HepG2 (cell line): ENCODE measurements around the gene IL1A. TPM values are rescaled to one million over a fixed set of nuclear protein-coding genes. Genes with fewer than 3 reads are reported as not detected.

ENCODE experiments used
- ATAC-seq: fragments of 200-7000 bp; cut with Tn5 transposase; 3 replicates; pipeline ENCODE4 v1.9.1; 2020; ENCODE audit warnings: mild to moderate bottlenecking, moderate library complexity
- BruUV-seq: library from RNA; stranded (reverse); fragments of 400-500 nt; replicated peaks from 2 replicates; lab custom pipeline; 2021; lab: Mats Ljungman, UMichigan
- CTCF ChIA-PET: fragments of 300-600 bp; formaldehyde crosslinking; extraction: SDS; loops from one replicate; lab custom pipeline; 2021; ENCODE audit warnings: low total read pairs, inconsistent platforms, low intra/inter-chr PET ratio; lab: Yijun Ruan, JAX
- POLR2A ChIA-PET: fragments of 350-600 bp; sonication (Branson Sonifier 250); formaldehyde crosslinking; loops from one replicate; lab custom pipeline; 2020; ENCODE audit warnings: antibody characterized with exemption, inconsistent platforms; lab: Yijun Ruan, JAX
- DNase-seq: peaks from one replicate; pipeline ENCODE4 v3.0.0-alpha.2; 2015; ENCODE audit warnings: low spot score
- FAIRE-seq: peaks from 3 replicates; lab custom pipeline; 2011; peaks lifted over from hg19 to GRCh38; lab: Jason Lieb, UNC
- H2AFZ ChIP-seq: one replicate; pipeline ENCODE4 v1.6.1; 2011; ENCODE audit warnings: low read length, inconsistent platforms
- H3K27ac ChIP-seq: fragments of 300-600 bp; 3 replicates; pipeline ENCODE4 v1.8.0; 2011; ENCODE audit warnings: mixed run types, mild to moderate bottlenecking, mixed read lengths, low read length, inconsistent platforms; ENCODE audit not compliant: insufficient read depth; ENCODE audit errors: extremely low read length
- H3K27me3 ChIP-seq, 2 experiments: fragments of 200-600 bp in 1 of 2; 2 replicates in 1 of 2; 3 replicates in 1 of 2; pipeline versions ENCODE4 v1.6.0 to v1.8.0; 2011; ENCODE audit warnings: low read length in 2 of 2, mild to moderate bottlenecking in 2 of 2, moderate library complexity in 2 of 2, inconsistent platforms in 1 of 2; ENCODE audit not compliant: insufficient read depth in 2 of 2, control insufficient read depth in 1 of 2
- H3K36me3 ChIP-seq, 2 experiments: fragments of 200-600 bp in 1 of 2; replicated peaks in 1 of 2; 2 replicates in 1 of 2; 3 replicates in 1 of 2; pipeline versions ENCODE4 v1.5.1 to v1.8.0; 2011; ENCODE audit warnings: low read length in 2 of 2, inconsistent platforms in 1 of 2; ENCODE audit not compliant: insufficient read depth in 2 of 2, control insufficient read depth in 1 of 2
- H3K4me1 ChIP-seq: 2 replicates; pipeline ENCODE4 v1.5.1; 2012; ENCODE audit warnings: low read length, inconsistent platforms; ENCODE audit not compliant: insufficient read depth
- H3K4me2 ChIP-seq: 2 replicates; pipeline ENCODE4 v1.6.0; 2011; ENCODE audit warnings: low read depth, low read length, inconsistent platforms
- H3K4me3 ChIP-seq, 3 experiments: fragments of 200-600 bp in 1 of 3; sonication (generic), shearing (Covaris generic) in 1 of 3; replicated peaks in 1 of 3; 2 replicates each; pipeline ENCODE4 v1.5.1; 2011 to 2016; ENCODE audit warnings: low read length in 3 of 3, inconsistent platforms in 2 of 3, low read depth in 2 of 3, mild to moderate bottlenecking in 2 of 3, control low read depth in 1 of 3, mixed read lengths in 1 of 3; ENCODE audit not compliant: insufficient read depth in 1 of 3
- H3K79me2 ChIP-seq: one replicate; pipeline ENCODE4 v1.6.1; 2011; ENCODE audit warnings: low read length, inconsistent platforms; ENCODE audit not compliant: insufficient read depth
- H3K9ac ChIP-seq: 2 replicates; pipeline ENCODE4 v1.6.0; 2011; ENCODE audit warnings: mild to moderate bottlenecking, low read depth, low read length, inconsistent platforms; ENCODE audit not compliant: insufficient read depth
- H3K9me3 ChIP-seq: 2 replicates; pipeline ENCODE4 v1.5.1; 2012; ENCODE audit warnings: mild to moderate bottlenecking, low read length
- H4K20me1 ChIP-seq: 2 replicates; pipeline ENCODE4 v1.6.0; 2011; ENCODE audit warnings: inconsistent platforms, mild to moderate bottlenecking, low read length, moderate library complexity; ENCODE audit not compliant: insufficient read depth
- BHLHE40 ChIP-seq: IDR thresholded peaks from 2 replicates; pipeline ENCODE4 v1.6.1; 2011; ENCODE audit warnings: low read length, improper control_type of control experiment
- EHMT2 ChIP-seq: fragments of 200-600 bp; sonication (generic); IDR thresholded peaks from 2 replicates; pipeline ENCODE4 v1.7.0; 2017; ENCODE audit warnings: antibody characterized with exemption, low read depth, low read length, borderline replicate concordance
- ZFY ChIP-seq: sonication (generic); formaldehyde crosslinking; IDR thresholded peaks from 2 replicates; pipeline ENCODE4 v1.4.0; 2020; ENCODE audit warnings: missing genetic modification reagents
- ZNF766 ChIP-seq: sonication (generic); formaldehyde crosslinking; IDR thresholded peaks from 2 replicates; pipeline ENCODE4 v1.5.0; 2020; ENCODE audit warnings: missing genetic modification reagents, borderline replicate concordance
- ZNF775 ChIP-seq: sonication (generic); formaldehyde crosslinking; IDR thresholded peaks from 2 replicates; pipeline ENCODE4 v1.4.0; 2020; ENCODE audit warnings: missing genetic modification reagents, mild to moderate bottlenecking, moderate library complexity, borderline replicate concordance
- WGBS: methylation state at CpG from one replicate; pipeline ENCODE4 v1.1.6; 2017; ENCODE audit warnings: low lambda C conversion rate; 5-methylcytosine and 5-hydroxymethylcytosine counted together
- in situ Hi-C: cut with HindIII; loops from 2 replicates; pipeline ENCODE4 v1.10.0; 2017; ENCODE audit warnings: low pct_unique_long_range_greater_than_20kb; ENCODE audit not compliant: extremely low pct_ligation_motif_present
- intact Hi-C: fragments of 100-400 bp; cut with micrococcal nuclease; formaldehyde crosslinking; loops from one replicate; pipeline ENCODE4 v1.10.0; 2022; ENCODE audit not compliant: unreplicated experiment
- polyA plus RNA-seq, 8 experiments: library from polyadenylated mRNA; depleted of rRNA in 3 of 8; stranded (reverse) in 7 of 8; unstranded in 1 of 8; fragments of >200 nt; fragmentation: Illumina TruSeq in 4 of 8; extraction: Trizol in 4 of 8; gene quantifications; 2 replicates each; pipeline versions ENCODE4 v1.2.1 to v1.2.3, GENCODE V29; 2011 to 2016; ENCODE audit warnings: low read depth in 4 of 8, missing spikeins in 1 of 8, mixed read lengths in 1 of 8; ENCODE audit not compliant: insufficient read depth in 1 of 8
- total RNA-seq, 5 experiments: library from RNA; depleted of rRNA; stranded (reverse); fragments of >200 nt; fragmentation: Illumina TruSeq; extraction: Trizol; gene quantifications; 2 replicates each; pipeline ENCODE4 v1.2.3, GENCODE V29; 2016; ENCODE audit warnings: low read depth in 1 of 5
- TF ChIP-seq, protein P1 (sequence below): sonication (generic); formaldehyde crosslinking; IDR thresholded peaks from 2 replicates; pipeline ENCODE4 v1.5.0; 2020; ENCODE audit warnings: missing genetic modification reagents, mild to moderate bottlenecking, borderline replicate concordance

Gene IL1A
- total and polyA plus RNA-seq, 2 of the 13 experiments (the other 11 are each of a cell fraction or from before 2014, with no cell fraction given) = not detected

DNA sequence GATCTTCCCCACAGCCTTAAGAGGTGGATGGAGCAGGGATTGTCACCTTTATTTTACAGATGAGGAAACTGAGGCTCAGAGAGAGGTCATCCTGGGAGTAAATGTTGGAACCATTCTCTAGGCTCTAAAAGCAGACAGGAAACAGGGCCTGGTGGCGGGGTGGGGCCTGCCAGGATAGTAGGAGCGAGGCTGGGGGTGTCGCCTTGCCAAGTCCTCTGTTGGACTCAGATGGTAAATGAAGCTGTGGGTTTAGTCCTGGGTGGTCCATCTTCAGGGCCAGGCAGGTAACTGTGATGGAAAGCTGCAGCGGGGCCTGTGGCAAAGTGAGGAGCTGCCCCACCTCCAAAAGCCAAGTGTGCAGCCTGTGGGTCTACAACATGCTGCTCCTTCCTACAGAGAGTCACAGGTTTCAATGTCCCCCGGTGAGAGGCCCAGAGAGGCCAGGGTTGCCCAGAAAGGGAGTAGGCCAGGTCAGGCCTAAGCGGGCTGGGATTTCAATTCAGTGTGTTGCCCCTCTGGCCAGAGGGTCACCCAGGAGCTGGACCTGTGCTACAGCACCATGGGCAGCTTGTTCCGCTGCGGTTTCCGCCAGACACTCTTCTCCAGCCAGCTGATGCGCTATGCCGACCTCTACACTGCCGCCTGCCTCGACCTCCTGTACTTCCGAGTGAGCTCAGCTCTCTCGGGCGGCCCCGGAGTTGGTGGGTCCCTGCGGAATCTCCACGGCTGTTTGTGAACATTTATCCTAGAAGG is 56.8 kb downstream of the IL1A start:
- Histone ChIP-seq H3K9ac (no peak overlapping the region), H3K36me3 (no peaks in the 10 kb centered on the region), H2AFZ (no peak overlapping the region), H3K4me2 (no peak overlapping the region), H4K20me1 (no peaks in the 10 kb centered on the region), H3K27ac (no peak overlapping the region), H3K79me2 (no peaks in the 10 kb centered on the region), H3K4me3 (no peak overlapping the region), H3K9me3 (no peaks in the 10 kb centered on the region), H3K27me3 (peaks cover 0 to 1% of the 10 kb centered on the region in 2 experiments; a peak in 1 of 5 replicates), H3K4me1 (peaks cover 23% of the 10 kb centered on the region)
- BruUV-seq = no TSS peak
- in situ Hi-C loops = no loop called here
- FAIRE-seq (no peak), DNase-seq (no peak), ATAC-seq (no peak)
- CTCF ChIA-PET = interaction anchor here (1.1 to 5.8 kb wide), 5 partner anchors 35 to 145 kb away, joined by 3 to 113 read pairs (median 5); no protein-coding TSS in a partner anchor
- no peak for TF ChIP-seq ZNF775 (CRISPR knock-in tag)
- TF ChIP-seq EHMT2 = no peak
- TF ChIP-seq, protein P1, sequence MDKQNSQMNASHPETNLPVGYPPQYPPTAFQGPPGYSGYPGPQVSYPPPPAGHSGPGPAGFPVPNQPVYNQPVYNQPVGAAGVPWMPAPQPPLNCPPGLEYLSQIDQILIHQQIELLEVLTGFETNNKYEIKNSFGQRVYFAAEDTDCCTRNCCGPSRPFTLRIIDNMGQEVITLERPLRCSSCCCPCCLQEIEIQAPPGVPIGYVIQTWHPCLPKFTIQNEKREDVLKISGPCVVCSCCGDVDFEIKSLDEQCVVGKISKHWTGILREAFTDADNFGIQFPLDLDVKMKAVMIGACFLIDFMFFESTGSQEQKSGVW (CRISPR knock-in tag) = no peak
- no peak for TF ChIP-seq ZNF766
- TF ChIP-seq BHLHE40 = no peak
- TF ChIP-seq ZFY = no peak
- intact Hi-C loops = loop anchor here (5.0 to 10.0 kb wide), 2 partner anchors 245 to 463 kb away; partner anchors contain the start of gene TTL
- POLR2A ChIA-PET = interaction anchor here (1.6 to 3.0 kb wide), 3 partner anchors 13 to 100 kb away, joined by 4 to 11 read pairs (median 5); no protein-coding TSS in a partner anchor
- 80% methylated on average over 19 of the region's 19 CpGs for WGBS
